HCT116 (cell line): ENCODE results near the gene KRTAP10-9. TPM values are rescaled to one million over a fixed set of nuclear protein-coding genes. Genes with fewer than 3 reads are reported as not detected.

Experiments
- ATAC-seq: fragments of 200-7000 bp; cut with Tn5 transposase; 2 replicates; pipeline ENCODE4 v1.9.1; 2020; ENCODE audit warnings: mild to moderate bottlenecking, moderate library complexity
- BruUV-seq: library from RNA; stranded (reverse); fragments of 400-500 nt; replicated peaks from 2 replicates; lab custom pipeline; 2021; lab: Mats Ljungman, UMichigan
- CTCF ChIA-PET: fragments of 300-600 bp; sonication (Branson Sonifier 250); formaldehyde crosslinking; loops from one replicate; lab custom pipeline; 2021; ENCODE audit warnings: antibody characterized with exemption; lab: Charles Lee
- POLR2A ChIA-PET: fragments of 300-600, 350-600 bp; sonication (Branson Sonifier 250); formaldehyde crosslinking; loops from one replicate; lab custom pipeline; 2021; ENCODE audit warnings: antibody characterized with exemption; lab: Charles Lee
- RAD21 ChIA-PET, 2 experiments: fragments of 300-600 bp; sonication (Branson Sonifier 250); formaldehyde crosslinking; loops; one replicate each; lab custom pipeline; 2023; ENCODE audit warnings: low total read pairs in 2 of 2; ENCODE audit not compliant: uncharacterized antibody in 2 of 2, unreplicated experiment in 2 of 2, low non-redundant PET in 1 of 2; lab: Charles Lee
- DNase-seq: peaks from one replicate; pipeline ENCODE4 v3.0.0-alpha.2; 2010; ENCODE audit warnings: low read depth, low spot score
- H2AFZ ChIP-seq: fragments of 200-600 bp; shearing (Covaris generic), sonication (generic); 2 replicates; pipeline ENCODE4 v1.6.1; 2017; ENCODE audit warnings: low read depth, mixed run types, mixed read lengths, antibody characterized with exemption, low read length; ENCODE audit not compliant: poor library complexity, severe bottlenecking
- H3K27ac ChIP-seq: 2 replicates; pipeline ENCODE4 v1.5.1; 2012; ENCODE audit warnings: low read depth, low read length
- H3K27me3 ChIP-seq: fragments of 200-600 bp; sonication (generic); 2 replicates; pipeline ENCODE4 v1.6.1; 2016; ENCODE audit warnings: mixed run types, low read length, mixed read lengths; ENCODE audit not compliant: insufficient read depth
- H3K36me3 ChIP-seq, 2 experiments: fragments of 200-500 bp in 1 of 2; fragments of 200-600 bp in 1 of 2; sonication (Bioruptor generic) in 1 of 2; sonication (generic) in 1 of 2; 2 replicates each; pipeline versions ENCODE4 v1.5.1 to v1.6.1; 2014 to 2016; ENCODE audit warnings: low read length in 2 of 2, inconsistent platforms in 1 of 2, mixed read lengths in 1 of 2, mixed run types in 1 of 2; ENCODE audit not compliant: insufficient read depth in 2 of 2, control insufficient read depth in 1 of 2
- H3K4me1 ChIP-seq, 2 experiments: fragments of 200-600 bp in 1 of 2; sonication (generic) in 1 of 2; 2 replicates each; pipeline versions ENCODE4 v1.5.1 to v1.6.1; 2012 to 2017; ENCODE audit warnings: low read length in 2 of 2, inconsistent platforms in 1 of 2, mild to moderate bottlenecking in 1 of 2, mixed read lengths in 1 of 2, mixed run types in 1 of 2, moderate library complexity in 1 of 2; ENCODE audit not compliant: insufficient read depth in 2 of 2, control insufficient read depth in 1 of 2
- H3K4me2 ChIP-seq: fragments of 200-600 bp; sonication (generic); 2 replicates; pipeline ENCODE4 v1.6.1; 2017; ENCODE audit warnings: mixed run types, low read length, mixed read lengths
- H3K4me3 ChIP-seq, 2 experiments: fragments of 200-600 bp in 1 of 2; sonication (generic) in 1 of 2; replicated peaks in 1 of 2; 2 replicates each; pipeline ENCODE4 v1.5.1; 2011 to 2016; ENCODE audit warnings: low read length in 2 of 2, control low read depth in 1 of 2, low read depth in 1 of 2, mild to moderate bottlenecking in 1 of 2, mixed read lengths in 1 of 2, mixed run types in 1 of 2
- H3K79me2 ChIP-seq: fragments of 200-600 bp; sonication (generic); 2 replicates; pipeline ENCODE4 v1.6.1; 2017; ENCODE audit warnings: mild to moderate bottlenecking, mixed run types, low read length, moderate library complexity, mixed read lengths; ENCODE audit not compliant: insufficient read depth
- H3K9ac ChIP-seq: fragments of 200-600 bp; sonication (generic); 2 replicates; pipeline ENCODE4 v1.6.1; 2016; ENCODE audit warnings: low read length, mixed read lengths
- H3K9me2 ChIP-seq: fragments of 200-600 bp; sonication (generic), shearing (Covaris generic); 2 replicates; pipeline ENCODE4 v1.6.1; 2017; ENCODE audit warnings: mixed run types, mild to moderate bottlenecking, moderate library complexity; ENCODE audit not compliant: insufficient read depth
- H3K9me3 ChIP-seq, 2 experiments: fragments of 200-500 bp in 1 of 2; fragments of 200-600 bp in 1 of 2; sonication (Bioruptor generic) in 1 of 2; sonication (generic) in 1 of 2; 2 replicates each; pipeline ENCODE4 v1.6.1; 2014 to 2017; ENCODE audit warnings: low read length in 2 of 2, mixed read lengths in 2 of 2, inconsistent platforms in 1 of 2, low read depth in 1 of 2, mild to moderate bottlenecking in 1 of 2, mixed run types in 1 of 2, moderate library complexity in 1 of 2; ENCODE audit not compliant: control insufficient read depth in 1 of 2, insufficient read depth in 1 of 2
- H4K20me1 ChIP-seq: fragments of 200-600 bp; sonication (generic), shearing (Covaris generic); 2 replicates; pipeline ENCODE4 v1.6.1; 2017; ENCODE audit warnings: mixed run types, mild to moderate bottlenecking, moderate library complexity; ENCODE audit not compliant: insufficient read depth
- ATF3 ChIP-seq: IDR thresholded peaks from 2 replicates; pipeline ENCODE4 v1.6.1; 2012
- CEBPB ChIP-seq: IDR thresholded peaks from 2 replicates; pipeline ENCODE4 v1.6.1; 2012; ENCODE audit warnings: low read depth
- ELF1 ChIP-seq: IDR thresholded peaks from 2 replicates; pipeline ENCODE4 v1.6.1; 2012; ENCODE audit warnings: low read depth, borderline replicate concordance
- FOSL1 ChIP-seq: IDR thresholded peaks from 2 replicates; pipeline ENCODE4 v1.6.1; 2012; ENCODE audit warnings: low read depth
- JUND ChIP-seq: IDR thresholded peaks from 2 replicates; pipeline ENCODE4 v1.6.1; 2012
- MAX ChIP-seq: IDR thresholded peaks from 2 replicates; pipeline ENCODE4 v1.6.1; 2012
- POLR2A ChIP-seq: IDR thresholded peaks from 2 replicates; pipeline ENCODE4 v1.7.0; 2011; ENCODE audit warnings: borderline replicate concordance; ENCODE audit not compliant: insufficient read depth, insufficient read length; ENCODE audit errors: extremely low read depth
- POLR2AphosphoS5 ChIP-seq: IDR thresholded peaks from 2 replicates; pipeline ENCODE4 v1.6.1; 2011; ENCODE audit warnings: mild to moderate bottlenecking, low read depth, low read length, moderate library complexity
- RAD21 ChIP-seq: IDR thresholded peaks from 2 replicates; pipeline ENCODE4 v1.6.1; 2012; ENCODE audit warnings: low read depth, mild to moderate bottlenecking
- REST ChIP-seq: IDR thresholded peaks from 2 replicates; pipeline ENCODE4 v1.6.1; 2012; ENCODE audit warnings: low read depth
- SP1 ChIP-seq: IDR thresholded peaks from 2 replicates; pipeline ENCODE4 v1.6.1; 2012; ENCODE audit warnings: low read depth
- SRF ChIP-seq: IDR thresholded peaks from 2 replicates; pipeline ENCODE4 v1.6.1; 2012; ENCODE audit warnings: low read depth
- intact Hi-C: fragments of 100-400 bp; cut with micrococcal nuclease; formaldehyde crosslinking; loops from 2 replicates; pipeline ENCODE4 v1.10.0; 2022
- total RNA-seq: library from RNA; stranded (reverse); gene quantifications from one replicate; pipeline ENCODE4 v1.2.1, GENCODE V29; 2021; ENCODE audit not compliant: unreplicated experiment
- TF ChIP-seq, protein P1 (sequence below), 3 experiments: fragments of 200-600 bp in 1 of 3; sonication (generic) in 1 of 3; IDR thresholded peaks in 2 of 3; conservative IDR thresholded peaks in 1 of 3; 2 replicates each; pipeline ENCODE4 v1.5.1; 2012 to 2017; ENCODE audit warnings: low read depth in 2 of 3, low read length in 2 of 3, antibody characterized with exemption in 1 of 3, borderline replicate concordance in 1 of 3, control low read depth in 1 of 3, mild to moderate bottlenecking in 1 of 3, mixed read lengths in 1 of 3, mixed run types in 1 of 3, moderate library complexity in 1 of 3; ENCODE audit not compliant: insufficient read depth in 1 of 3

KRTAP10-9 gene
- total RNA-seq, 1 experiment from 2014 or later, result not detected

GRCh38 chr21:44615466-44615865 lies 11.4 kb upstream of the KRTAP10-9 start:
- Histone ChIP-seq H3K79me2 (no peaks in the 10 kb centered on the region), H3K9me3 (peaks cover 4 to 9% of the 10 kb centered on the region in 2 experiments), H4K20me1 (no peaks in the 10 kb centered on the region), H3K4me2 (no peak overlapping the region), H3K4me1 (no peaks in the 10 kb centered on the region), H2AFZ (no peak overlapping the region), H3K27ac (no peak overlapping the region), H3K9ac (no peak overlapping the region), H3K4me3 (no peak overlapping the region), H3K9me2 (no peaks in the 10 kb centered on the region), H3K27me3 (no peaks in the 10 kb centered on the region), H3K36me3 (no peaks in the 10 kb centered on the region)
- CTCF ChIA-PET, result interaction anchor here (0.7 kb wide), 1 partner anchor 186 kb away, joined by 3 read pairs; the partner anchor contains the start of gene UBE2G2
- RAD21 ChIA-PET, result no interaction called here
- ATAC-seq, result no peak
- BruUV-seq, result no TSS peak
- intact Hi-C loops, result no loop called here
- POLR2A ChIA-PET, result no interaction called here
- no peak for TF ChIP-seq ELF1
- TF ChIP-seq REST, result no peak
- no peak for TF ChIP-seq MAX
- TF ChIP-seq JUND, result no peak
- no peak for TF ChIP-seq SRF
- DNase-seq, result no peak

GRCh38 chr21:44615911-44616590 lies 10.8 kb upstream of the KRTAP10-9 start:
- ChIA-PET POLR2A (no interaction called here), CTCF (no interaction called here), RAD21 (no interaction called here)
- Histone ChIP-seq H3K27ac (no peak overlapping the region), H4K20me1 (no peaks in the 10 kb centered on the region), H3K27me3 (no peaks in the 10 kb centered on the region), H3K9ac (no peak overlapping the region), H3K4me2 (no peak overlapping the region), H3K36me3 (no peaks in the 10 kb centered on the region), H3K9me3 (peaks cover 5 to 9% of the 10 kb centered on the region in 2 experiments), H3K4me3 (no peak overlapping the region), H2AFZ (no peak overlapping the region), H3K79me2 (no peaks in the 10 kb centered on the region), H3K9me2 (no peaks in the 10 kb centered on the region), H3K4me1 (no peaks in the 10 kb centered on the region)
- ATAC-seq (no peak), DNase-seq (no peak)
- intact Hi-C loops, result no loop called here
- no TSS peak for BruUV-seq
- TF ChIP-seq ELF1 (no peak), CEBPB (no peak), SRF (no peak), RAD21 (no peak), POLR2AphosphoS5 (no peak), JUND (no peak), ATF3 (no peak), POLR2A (no peak), FOSL1 (no peak), SP1 (no peak)
- TF ChIP-seq, protein P1, sequence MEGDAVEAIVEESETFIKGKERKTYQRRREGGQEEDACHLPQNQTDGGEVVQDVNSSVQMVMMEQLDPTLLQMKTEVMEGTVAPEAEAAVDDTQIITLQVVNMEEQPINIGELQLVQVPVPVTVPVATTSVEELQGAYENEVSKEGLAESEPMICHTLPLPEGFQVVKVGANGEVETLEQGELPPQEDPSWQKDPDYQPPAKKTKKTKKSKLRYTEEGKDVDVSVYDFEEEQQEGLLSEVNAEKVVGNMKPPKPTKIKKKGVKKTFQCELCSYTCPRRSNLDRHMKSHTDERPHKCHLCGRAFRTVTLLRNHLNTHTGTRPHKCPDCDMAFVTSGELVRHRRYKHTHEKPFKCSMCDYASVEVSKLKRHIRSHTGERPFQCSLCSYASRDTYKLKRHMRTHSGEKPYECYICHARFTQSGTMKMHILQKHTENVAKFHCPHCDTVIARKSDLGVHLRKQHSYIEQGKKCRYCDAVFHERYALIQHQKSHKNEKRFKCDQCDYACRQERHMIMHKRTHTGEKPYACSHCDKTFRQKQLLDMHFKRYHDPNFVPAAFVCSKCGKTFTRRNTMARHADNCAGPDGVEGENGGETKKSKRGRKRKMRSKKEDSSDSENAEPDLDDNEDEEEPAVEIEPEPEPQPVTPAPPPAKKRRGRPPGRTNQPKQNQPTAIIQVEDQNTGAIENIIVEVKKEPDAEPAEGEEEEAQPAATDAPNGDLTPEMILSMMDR (IDR thresholded peaks at IDR 0.05 in 2 of 3, conservative IDR thresholded peaks at IDR 0.05 in 1 of 3; ENCODE audit: borderline replicate concordance in 1 of 3, insufficient read depth in 1 of 3, low read depth in 2 of 3, low read length in 2 of 3), result no peak
